A549 treated with RU486 at 1 μM for 4 hours (cell line): Measurements from ENCODE around the gene FAM72C. TPM values are rescaled to one million over a fixed set of nuclear protein-coding genes. Genes with fewer than 3 reads are reported as not detected.

Experiments
- total RNA-seq: library from RNA; stranded (reverse); fragments of 200-300 nt; extraction: Qiagen RNA extraction; gene quantifications from 5 replicates; pipeline ENCODE4 v1.2.3, GENCODE V29; 2022; ENCODE audit warnings: low read depth

Gene FAM72C
- total RNA-seq = 2.8 to 7.1 TPM (median 5.3 TPM) in 5 replicates

GRCh38 chr1:143971924-143972700 lies at the start of gene FAM72C:
FAM72C (minus strand) TSS chr1:143971986; CDS start chr1:143971141, 845 bp downstream.

